Uterus (tissue), 4 donors: ENCODE data around the gene ALS2CL. TPM values are rescaled to one million over a fixed set of nuclear protein-coding genes. Genes with fewer than 3 reads are reported as not detected.
A peak's percentile ranks its signal among the peaks of the same experiment; 100 is the strongest.

Source experiments
- DNase-seq, 2 donors: peaks; one replicate each; pipeline ENCODE4 v3.0.0-alpha.2; 2019 to 2020
- H3K27ac ChIP-seq, 2 donors: fragments of 200-600 bp; sonication (generic); 1 replicate in 1 of 2; 2 replicates in 1 of 2; pipeline ENCODE4 v1.5.1; 2016 to 2018
- H3K27me3 ChIP-seq, 2 donors: fragments of 200-600 bp; sonication (generic); one replicate each; pipeline ENCODE4 v1.5.1; 2018 to 2019; ENCODE audit warnings: control low read depth in 1 of 2
- H3K36me3 ChIP-seq, 2 donors: fragments of 200-600 bp; sonication (generic); one replicate each; pipeline ENCODE4 v1.5.1; 2019; ENCODE audit warnings: control low read depth in 1 of 2
- H3K4me1 ChIP-seq, 2 donors: fragments of 200-600 bp; sonication (generic); one replicate each; pipeline ENCODE4 v1.5.1; 2018 to 2019; ENCODE audit warnings: control low read depth in 1 of 2
- H3K4me3 ChIP-seq, 2 donors: fragments of 200-600 bp; sonication (generic); 1 replicate in 1 of 2; 2 replicates in 1 of 2; pipeline ENCODE4 v1.5.1; 2018 to 2019; ENCODE audit warnings: mild to moderate bottlenecking in 1 of 2
- H3K9me3 ChIP-seq, 2 donors: fragments of 200-600 bp; sonication (generic); one replicate each; pipeline ENCODE4 v1.5.1; 2019; ENCODE audit warnings: control low read depth in 1 of 2
- CTCF ChIP-seq, 4 experiments: fragments of 200-600 bp in 2 of 4; fragments of 450-650 bp in 2 of 4; sonication (generic) in 2 of 4; IDR thresholded peaks; one replicate each; pipeline ENCODE4 v1.5.1; 2016 to 2019; ENCODE audit warnings: antibody characterized with exemption in 4 of 4, mild to moderate bottlenecking in 2 of 4, moderate library complexity in 1 of 4
- POLR2A ChIP-seq, 2 donors: fragments of 450-650 bp; IDR thresholded peaks; one replicate each; pipeline ENCODE4 v1.6.1; 2016; ENCODE audit warnings: antibody characterized with exemption in 2 of 2, mild to moderate bottlenecking in 1 of 2, moderate library complexity in 1 of 2
- intact Hi-C: fragments of 100-400 bp; cut with DNase I; formaldehyde crosslinking; loops from one replicate; pipeline ENCODE4 v1.15.1; 2023; ENCODE audit warnings: low total_unique reads
- total RNA-seq, 4 donors: library from RNA; depleted of rRNA in 3 of 4; stranded (reverse); fragments of >200 nt in 3 of 4; gene quantifications; one replicate each; pipeline versions ENCODE4 v1.1.0 to v1.2.4, GENCODE V29; 2014 to 2023
- donor health status: DM: yes; HTN: yes; CAD: no.

Gene ALS2CL
- total RNA-seq, 4 donors from 2014 or later = 15.7 to 75.3 (median 31.5) TPM

- Histone ChIP-seq H3K9me3 (no peaks in the 10 kb centered on the region), H3K36me3 (no peaks in the 10 kb centered on the region), H3K27me3 (no peaks in the 10 kb centered on the region), H3K4me1 (no peaks in the 10 kb centered on the region), H3K27ac (no peak overlapping the region), H3K4me3 (no peak overlapping the region)
- intact Hi-C loops = loop anchor here (5.0 to 10.0 kb wide), 2 partner anchors 198 to 626 kb away; no protein-coding TSS in a partner anchor
- DNase-seq = no peak
- no peak for TF ChIP-seq CTCF (IDR thresholded peaks at IDR 0.05)
- no peak for TF ChIP-seq POLR2A (IDR thresholded peaks at IDR 0.05)
These were observed 15.7 kb upstream of the ALS2CL start for GRCh38 chr3:46709157-46709654.

- Histone ChIP-seq H3K36me3 (no peaks in the 10 kb centered on the region), H3K27me3 (no peaks in the 10 kb centered on the region), H3K4me3 (no peak overlapping the region), H3K9me3 (no peaks in the 10 kb centered on the region), H3K4me1 (no peaks in the 10 kb centered on the region), H3K27ac (no peak overlapping the region)
- peak; percentile 6 to 9 for DNase-seq
- TF ChIP-seq CTCF (IDR thresholded peaks at IDR 0.05) (no peak), POLR2A (IDR thresholded peaks at IDR 0.05) (no peak)
- intact Hi-C loops = loop anchor here (5.0 to 10.0 kb wide), 2 partner anchors 199 to 626 kb away; no protein-coding TSS in a partner anchor
These were observed 15.1 kb upstream of the ALS2CL start for GRCh38 chr3:46708401-46709156.

- Histone ChIP-seq H3K4me3 (no peak overlapping the region), H3K4me1 (no peaks in the 10 kb centered on the region), H3K36me3 (no peaks in the 10 kb centered on the region), H3K27ac (no peak overlapping the region), H3K9me3 (no peaks in the 10 kb centered on the region), H3K27me3 (no peaks in the 10 kb centered on the region)
- intact Hi-C loops = loop anchor here (5.0 to 10.0 kb wide), 2 partner anchors 200 to 627 kb away; no protein-coding TSS in a partner anchor
- DNase-seq = peak; percentile 6 to 11
- TF ChIP-seq POLR2A (IDR thresholded peaks at IDR 0.05) (no peak), CTCF (IDR thresholded peaks at IDR 0.05) (no peak)
These were observed 14.1 kb upstream of the ALS2CL start for GRCh38 chr3:46707601-46708011.

- Histone ChIP-seq H3K4me1 (no peaks in the 10 kb centered on the region), H3K9me3 (no peaks in the 10 kb centered on the region), H3K36me3 (no peaks in the 10 kb centered on the region), H3K27me3 (no peaks in the 10 kb centered on the region), H3K4me3 (no peak overlapping the region), H3K27ac (no peak overlapping the region)
- TF ChIP-seq POLR2A (IDR thresholded peaks at IDR 0.05) (no peak), CTCF (IDR thresholded peaks at IDR 0.05) (no peak)
- DNase-seq = peak; percentile 7 to 12
- intact Hi-C loops = loop anchor here (5.0 to 10.0 kb wide), 2 partner anchors 200 to 628 kb away; no protein-coding TSS in a partner anchor
These were observed 13.5 kb upstream of the ALS2CL start for GRCh38 chr3:46706771-46707582.
